GM23338 (cell line): ENCODE measurements around the gene ZNF143. TPM values are rescaled to one million over a fixed set of nuclear protein-coding genes. Genes with fewer than 3 reads are reported as not detected.
A peak's percentile ranks its signal among the peaks of the same experiment; 100 is the strongest.

Experiments used
- ATAC-seq: fragments of 200-7000 bp; cut with Tn5 transposase; 3 replicates; pipeline ENCODE4 v1.9.1; 2020
- DNase-seq: peaks from one replicate; pipeline ENCODE4 v3.0.0-alpha.2; 2015; ENCODE audit warnings: low spot score
- H2AFZ ChIP-seq: fragments of 200-600 bp; sonication (generic); 2 replicates; pipeline ENCODE4 v1.8.0; 2016; ENCODE audit warnings: antibody characterized with exemption, mild to moderate bottlenecking, moderate library complexity
- H3F3A ChIP-seq: fragments of 200-600 bp; sonication (generic); replicated peaks from 2 replicates; pipeline ENCODE4 v1.8.0; 2017; ENCODE audit warnings: antibody characterized with exemption, mixed run types, low read depth
- H3K27ac ChIP-seq: fragments of 200-600 bp; sonication (generic); 2 replicates; pipeline ENCODE4 v1.6.1; 2016; ENCODE audit warnings: low read depth
- H3K27me3 ChIP-seq: fragments of 200-600 bp; sonication (generic); 2 replicates; pipeline ENCODE4 v1.8.0; 2016; ENCODE audit warnings: mild to moderate bottlenecking, mixed run types, moderate library complexity; ENCODE audit not compliant: insufficient read depth
- H3K36me3 ChIP-seq: fragments of 200-600 bp; sonication (generic); 2 replicates; pipeline ENCODE4 v1.8.0; 2016; ENCODE audit warnings: mild to moderate bottlenecking; ENCODE audit not compliant: insufficient read depth
- H3K4me1 ChIP-seq: fragments of 200-600 bp; sonication (generic); 2 replicates; pipeline ENCODE4 v1.8.0; 2016; ENCODE audit warnings: mild to moderate bottlenecking, moderate library complexity; ENCODE audit not compliant: insufficient read depth
- H3K4me2 ChIP-seq: fragments of 200-600 bp; sonication (generic); 2 replicates; pipeline ENCODE4 v1.7.1; 2017; ENCODE audit warnings: mixed run types
- H3K4me3 ChIP-seq: fragments of 200-600 bp; sonication (generic); 2 replicates; pipeline ENCODE4 v1.6.1; 2016; ENCODE audit warnings: mixed run types
- H3K79me2 ChIP-seq: fragments of 200-600 bp; sonication (generic); replicated peaks from 2 replicates; pipeline ENCODE4 v1.8.0; 2017; ENCODE audit warnings: mild to moderate bottlenecking; ENCODE audit not compliant: insufficient read depth
- H3K9me2 ChIP-seq: fragments of 200-600 bp; sonication (generic); 2 replicates; pipeline ENCODE4 v1.8.0; 2017; ENCODE audit not compliant: insufficient read depth
- H4K20me1 ChIP-seq: fragments of 200-600 bp; sonication (generic); replicated peaks from 2 replicates; pipeline ENCODE4 v1.8.0; 2017; ENCODE audit warnings: mild to moderate bottlenecking; ENCODE audit not compliant: insufficient read depth
- H3K27ac Mint-ChIP-seq: 2 replicates; pipeline ENCODE4 v1.8.0; 2020; ENCODE audit warnings: inconsistent platforms, mild to moderate bottlenecking, moderate library complexity, mixed read lengths
- H3K27me3 Mint-ChIP-seq: 3 replicates; pipeline ENCODE4 v1.8.0; 2022; ENCODE audit warnings: low read depth, mild to moderate bottlenecking, moderate library complexity, mixed read lengths, inconsistent platforms; ENCODE audit not compliant: insufficient read depth, poor library complexity
- H3K36me3 Mint-ChIP-seq: 3 replicates; pipeline ENCODE4 v1.8.0; 2021; ENCODE audit warnings: low read depth, mild to moderate bottlenecking, inconsistent platforms, moderate library complexity, mixed read lengths
- H3K4me1 Mint-ChIP-seq: 3 replicates; pipeline ENCODE4 v1.8.0; 2020; ENCODE audit warnings: mild to moderate bottlenecking, inconsistent platforms, mixed read lengths
- H3K4me3 Mint-ChIP-seq: 3 replicates; pipeline ENCODE4 v1.8.0; 2021; ENCODE audit warnings: moderate library complexity, mild to moderate bottlenecking, inconsistent platforms, mixed read lengths
- H3K9me3 Mint-ChIP-seq: 3 replicates; pipeline ENCODE4 v1.8.0; 2020; ENCODE audit warnings: moderate library complexity, mild to moderate bottlenecking, inconsistent platforms, mixed read lengths
- CREB1 ChIP-seq: fragments of 250-450 bp; sonication (Bioruptor Pico); IDR thresholded peaks from 2 replicates; pipeline ENCODE4 v1.5.0; 2020; ENCODE audit warnings: low read depth, mild to moderate bottlenecking, moderate library complexity
- ETS1 ChIP-seq: IDR thresholded peaks from 2 replicates; pipeline ENCODE4 v1.6.1; 2016; ENCODE audit warnings: antibody characterized with exemption
- EZH2 ChIP-seq: fragments of 200-600 bp; sonication (generic); IDR thresholded peaks from one replicate; pipeline ENCODE4 v1.8.0; 2017; ENCODE audit warnings: antibody characterized with exemption, mild to moderate bottlenecking, low read depth; ENCODE audit not compliant: unreplicated experiment
- EZH2phosphoT487 ChIP-seq: fragments of 200-600 bp; sonication (generic); IDR thresholded peaks from one replicate; pipeline ENCODE4 v1.8.1; 2018; ENCODE audit warnings: antibody characterized with exemption; ENCODE audit not compliant: unreplicated experiment
- JUNB ChIP-seq: IDR thresholded peaks from one replicate; pipeline ENCODE4 v1.6.1; 2016; ENCODE audit warnings: antibody characterized with exemption; ENCODE audit not compliant: unreplicated experiment
- NANOG ChIP-seq: IDR thresholded peaks from 2 replicates; pipeline ENCODE4 v1.6.1; 2016; ENCODE audit warnings: antibody characterized with exemption, borderline replicate concordance
- POLR2AphosphoS5 ChIP-seq: IDR thresholded peaks from 2 replicates; pipeline ENCODE4 v1.6.1; 2016; ENCODE audit warnings: antibody characterized with exemption, low read depth
- STAT1 ChIP-seq: IDR thresholded peaks from one replicate; pipeline ENCODE4 v1.6.1; 2016; ENCODE audit warnings: antibody characterized with exemption; ENCODE audit not compliant: unreplicated experiment
- ZNF114 ChIP-seq: fragments of 250-450 bp; sonication (Bioruptor Pico); IDR thresholded peaks from 2 replicates; pipeline ENCODE4 v1.5.0; 2020; ENCODE audit warnings: mild to moderate bottlenecking, moderate library complexity
- ZNF331 ChIP-seq: fragments of 250-450 bp; sonication (Bioruptor Pico); IDR thresholded peaks from 2 replicates; pipeline ENCODE4 v1.5.0; 2020; ENCODE audit warnings: low read depth, mild to moderate bottlenecking, moderate library complexity
- ZNF462 ChIP-seq: fragments of 250-450 bp; sonication (Bioruptor Pico); IDR thresholded peaks from 2 replicates; pipeline ENCODE4 v1.5.0; 2020; ENCODE audit warnings: mild to moderate bottlenecking, moderate library complexity
- polyA plus RNA-seq: library from polyadenylated mRNA; unstranded; fragments of >200 nt; fragmentation: Nextera tagmentation; extraction: Ambion mirVana; gene quantifications from 2 replicates; pipeline ENCODE4 v1.2.1, GENCODE V29; 2016
- total RNA-seq: library from RNA; depleted of rRNA; stranded (reverse); fragments of >200 nt; shearing (Covaris generic); gene quantifications from 2 replicates; pipeline ENCODE4 v1.2.3, GENCODE V29; 2014
- TF ChIP-seq, protein P1 (sequence below): IDR thresholded peaks from one replicate; pipeline ENCODE4 v1.6.1; 2018; ENCODE audit warnings: antibody characterized with exemption; ENCODE audit not compliant: unreplicated experiment
- TF ChIP-seq, protein P2 (sequence below), 2 experiments: fragments of 200-600 bp in 1 of 2; sonication (generic) in 1 of 2; conservative IDR thresholded peaks; 2 replicates each; pipeline versions ENCODE4 v1.5.1 to v1.6.1; 2016 to 2017; ENCODE audit warnings: antibody characterized with exemption in 2 of 2, low read depth in 2 of 2, mild to moderate bottlenecking in 2 of 2, moderate library complexity in 1 of 2

Gene ZNF143
- total and polyA plus RNA-seq, 2 experiments from 2014 or later: 33.5 to 44.2 TPM

DNA sequence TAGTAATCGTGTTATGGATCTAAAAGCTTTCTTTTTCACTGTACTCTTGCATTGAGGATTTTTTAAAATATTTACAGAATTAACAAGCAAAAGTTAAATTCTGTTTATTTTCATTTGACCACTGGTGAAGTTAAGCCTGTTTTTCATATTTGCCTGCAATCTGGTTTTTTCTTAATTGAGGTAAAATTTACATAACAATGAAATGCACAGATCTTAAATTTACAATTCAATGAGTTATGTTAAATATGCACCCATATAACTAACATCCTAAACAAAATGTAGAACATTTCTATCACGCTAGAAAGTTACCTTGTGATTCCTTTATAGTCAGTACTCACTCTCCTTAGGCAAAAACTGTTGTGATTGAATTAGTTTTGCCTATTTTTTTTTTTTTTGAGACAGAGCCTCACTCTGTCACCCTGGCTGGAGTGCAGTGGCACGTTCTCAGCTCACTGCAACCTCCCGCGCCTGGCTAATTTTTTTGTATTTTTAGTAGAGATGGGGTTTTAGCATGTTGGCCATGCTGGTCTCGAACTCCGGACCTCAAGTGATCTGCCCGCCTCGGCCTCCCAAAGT lies 58.1 kb downstream of the ZNF143 start:
- H3K4me3 ChIP-seq: no peak overlapping the region
- DNase-seq: no peak
- peaks cover 12% of the 10 kb centered on the region for H3K4me1 ChIP-seq
- no peaks in the 10 kb centered on the region for H3K79me2 ChIP-seq
- H3K9me2 ChIP-seq: no peaks in the 10 kb centered on the region
- no peaks in the 10 kb centered on the region for H4K20me1 ChIP-seq
- peaks cover 21% of the 10 kb centered on the region for H3K4me1 Mint-ChIP-seq
- TF ChIP-seq JUNB: no peak
- TF ChIP-seq ETS1: no peak
- TF ChIP-seq, protein P1, sequence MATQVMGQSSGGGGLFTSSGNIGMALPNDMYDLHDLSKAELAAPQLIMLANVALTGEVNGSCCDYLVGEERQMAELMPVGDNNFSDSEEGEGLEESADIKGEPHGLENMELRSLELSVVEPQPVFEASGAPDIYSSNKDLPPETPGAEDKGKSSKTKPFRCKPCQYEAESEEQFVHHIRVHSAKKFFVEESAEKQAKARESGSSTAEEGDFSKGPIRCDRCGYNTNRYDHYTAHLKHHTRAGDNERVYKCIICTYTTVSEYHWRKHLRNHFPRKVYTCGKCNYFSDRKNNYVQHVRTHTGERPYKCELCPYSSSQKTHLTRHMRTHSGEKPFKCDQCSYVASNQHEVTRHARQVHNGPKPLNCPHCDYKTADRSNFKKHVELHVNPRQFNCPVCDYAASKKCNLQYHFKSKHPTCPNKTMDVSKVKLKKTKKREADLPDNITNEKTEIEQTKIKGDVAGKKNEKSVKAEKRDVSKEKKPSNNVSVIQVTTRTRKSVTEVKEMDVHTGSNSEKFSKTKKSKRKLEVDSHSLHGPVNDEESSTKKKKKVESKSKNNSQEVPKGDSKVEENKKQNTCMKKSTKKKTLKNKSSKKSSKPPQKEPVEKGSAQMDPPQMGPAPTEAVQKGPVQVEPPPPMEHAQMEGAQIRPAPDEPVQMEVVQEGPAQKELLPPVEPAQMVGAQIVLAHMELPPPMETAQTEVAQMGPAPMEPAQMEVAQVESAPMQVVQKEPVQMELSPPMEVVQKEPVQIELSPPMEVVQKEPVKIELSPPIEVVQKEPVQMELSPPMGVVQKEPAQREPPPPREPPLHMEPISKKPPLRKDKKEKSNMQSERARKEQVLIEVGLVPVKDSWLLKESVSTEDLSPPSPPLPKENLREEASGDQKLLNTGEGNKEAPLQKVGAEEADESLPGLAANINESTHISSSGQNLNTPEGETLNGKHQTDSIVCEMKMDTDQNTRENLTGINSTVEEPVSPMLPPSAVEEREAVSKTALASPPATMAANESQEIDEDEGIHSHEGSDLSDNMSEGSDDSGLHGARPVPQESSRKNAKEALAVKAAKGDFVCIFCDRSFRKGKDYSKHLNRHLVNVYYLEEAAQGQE: no peak
- no peak for TF ChIP-seq EZH2
- no peak for TF ChIP-seq POLR2AphosphoS5
- TF ChIP-seq, protein P2, sequence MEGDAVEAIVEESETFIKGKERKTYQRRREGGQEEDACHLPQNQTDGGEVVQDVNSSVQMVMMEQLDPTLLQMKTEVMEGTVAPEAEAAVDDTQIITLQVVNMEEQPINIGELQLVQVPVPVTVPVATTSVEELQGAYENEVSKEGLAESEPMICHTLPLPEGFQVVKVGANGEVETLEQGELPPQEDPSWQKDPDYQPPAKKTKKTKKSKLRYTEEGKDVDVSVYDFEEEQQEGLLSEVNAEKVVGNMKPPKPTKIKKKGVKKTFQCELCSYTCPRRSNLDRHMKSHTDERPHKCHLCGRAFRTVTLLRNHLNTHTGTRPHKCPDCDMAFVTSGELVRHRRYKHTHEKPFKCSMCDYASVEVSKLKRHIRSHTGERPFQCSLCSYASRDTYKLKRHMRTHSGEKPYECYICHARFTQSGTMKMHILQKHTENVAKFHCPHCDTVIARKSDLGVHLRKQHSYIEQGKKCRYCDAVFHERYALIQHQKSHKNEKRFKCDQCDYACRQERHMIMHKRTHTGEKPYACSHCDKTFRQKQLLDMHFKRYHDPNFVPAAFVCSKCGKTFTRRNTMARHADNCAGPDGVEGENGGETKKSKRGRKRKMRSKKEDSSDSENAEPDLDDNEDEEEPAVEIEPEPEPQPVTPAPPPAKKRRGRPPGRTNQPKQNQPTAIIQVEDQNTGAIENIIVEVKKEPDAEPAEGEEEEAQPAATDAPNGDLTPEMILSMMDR (conservative IDR thresholded peaks at IDR 0.05; ENCODE audit: low read depth in 2 of 2): no peak
- TF ChIP-seq ZNF114: no peak
- TF ChIP-seq ZNF462 (CRISPR knock-in tag): no peak
- TF ChIP-seq NANOG: no peak
- TF ChIP-seq EZH2phosphoT487: no peak
- no peak for TF ChIP-seq CREB1 (CRISPR knock-in tag)
- no peak for TF ChIP-seq ZNF331 (CRISPR knock-in tag)
- TF ChIP-seq STAT1: no peak
- H3K27ac Mint-ChIP-seq: peak overlapping the region; percentile 58
- H3K4me3 Mint-ChIP-seq: no peak overlapping the region
- H3K4me2 ChIP-seq: peak overlapping the region; percentile 15; the same call in 1 of the 2 replicates
- H3K27ac ChIP-seq: peak overlapping the region; percentile 86
- H3K36me3 Mint-ChIP-seq: peaks cover 45% of the 10 kb centered on the region
- peaks cover 4% of the 10 kb centered on the region; the same call in 1 of the 2 replicates for H3F3A ChIP-seq
- peaks cover 5% of the 10 kb centered on the region; the same call in 1 of the 3 replicates for H3K9me3 Mint-ChIP-seq
- no peaks in the 10 kb centered on the region for H3K27me3 Mint-ChIP-seq
- ATAC-seq: peak; percentile 51
- no peaks in the 10 kb centered on the region for H3K27me3 ChIP-seq
- H3K36me3 ChIP-seq: peaks cover 20% of the 10 kb centered on the region
- H2AFZ ChIP-seq: no peak overlapping the region
